ENCODE data around the gene RAB8A. TPM values are rescaled to one million over a fixed set of nuclear protein-coding genes. Genes with fewer than 3 reads are reported as not detected.
A peak's percentile ranks its signal among the peaks of the same experiment; 100 is the strongest.

RAB8A gene
- polyA plus RNA-seq, 1 donor from 2014 or later: 29.8 TPM

GRCh38 chr19:16069813-16070365, 41.8 kb upstream of the RAB8A start:
- no peaks in the 10 kb centered on the region for H3F3A ChIP-seq (ENCODE audit: insufficient read depth, low read length, poor library complexity, severe bottlenecking)
- H3K9me3 ChIP-seq (ENCODE audit: low read length): no peaks in the 10 kb centered on the region
- H3K9me2 ChIP-seq (ENCODE audit: insufficient read depth, low read length): no peaks in the 10 kb centered on the region
- H3K27ac ChIP-seq (ENCODE audit: low read length): no peak overlapping the region
- peak overlapping the region; percentile 8 for H2AFZ ChIP-seq (ENCODE audit: low read depth, low read length)
- H3K27me3 ChIP-seq (ENCODE audit: insufficient read depth, low read depth, low read length): no peaks in the 10 kb centered on the region
- no peak overlapping the region for H3K9ac ChIP-seq (ENCODE audit: low read length)
- no peaks in the 10 kb centered on the region for H4K20me1 ChIP-seq (ENCODE audit: insufficient read depth)
- TF ChIP-seq TAF1 (IDR thresholded peaks at IDR 0.05; ENCODE audit: low read depth): no peak
- no peak for TF ChIP-seq EZH2 (IDR thresholded peaks at IDR 0.05; ENCODE audit: borderline replicate concordance, insufficient read depth, low read length, poor library complexity, severe bottlenecking)
- no peak for TF ChIP-seq EP300 (conservative IDR thresholded peaks at IDR 0.05; ENCODE audit: poor library complexity, severe bottlenecking)
- no peak for TF ChIP-seq POLR2AphosphoS5 (IDR thresholded peaks at IDR 0.05)
- no peak for TF ChIP-seq REST (IDR thresholded peaks at IDR 0.05; ENCODE audit: borderline replicate concordance)
- H3K4me3 ChIP-seq (ENCODE audit: low read length): no peak overlapping the region
- no peaks in the 10 kb centered on the region for H3K36me3 ChIP-seq (ENCODE audit: insufficient read depth, low read length)
- H3K4me2 ChIP-seq (ENCODE audit: low read length): no peak overlapping the region
- no peaks in the 10 kb centered on the region for H3K79me2 ChIP-seq (replicated peaks; ENCODE audit: insufficient read depth, low read length)

GRCh38 chr19:16070366-16070990, 41.2 kb upstream of the RAB8A start:
- H3K27ac ChIP-seq (ENCODE audit: low read length): no peak overlapping the region
- H3K4me2 ChIP-seq (ENCODE audit: low read length): no peak overlapping the region
- no peaks in the 10 kb centered on the region for H4K20me1 ChIP-seq (ENCODE audit: insufficient read depth)
- peaks cover 1% of the 10 kb centered on the region for H3F3A ChIP-seq (ENCODE audit: insufficient read depth, low read length, poor library complexity, severe bottlenecking)
- H3K9ac ChIP-seq (ENCODE audit: low read length): no peak overlapping the region
- no peaks in the 10 kb centered on the region for H3K9me3 ChIP-seq (ENCODE audit: low read length)
- no peaks in the 10 kb centered on the region for H3K79me2 ChIP-seq (replicated peaks; ENCODE audit: insufficient read depth, low read length)
- H3K36me3 ChIP-seq (ENCODE audit: insufficient read depth, low read length): no peaks in the 10 kb centered on the region
- TF ChIP-seq MXI1 (conservative IDR thresholded peaks at IDR 0.05; ENCODE audit: poor library complexity, severe bottlenecking) (no peak), REST (IDR thresholded peaks at IDR 0.05; ENCODE audit: borderline replicate concordance) (no peak), EZH2 (IDR thresholded peaks at IDR 0.05; ENCODE audit: borderline replicate concordance, insufficient read depth, low read length, poor library complexity, severe bottlenecking) (no peak)
- no peak overlapping the region for H3K4me3 ChIP-seq (ENCODE audit: low read length)
- H2AFZ ChIP-seq (ENCODE audit: low read depth, low read length): no peak overlapping the region
- no peaks in the 10 kb centered on the region for H3K9me2 ChIP-seq (ENCODE audit: insufficient read depth, low read length)
- no peaks in the 10 kb centered on the region for H3K27me3 ChIP-seq (ENCODE audit: insufficient read depth, low read depth, low read length)

Measured in neural cell (in vitro differentiated cells).